22Rv1 (cell line): ENCODE measurements around the gene CTBP2.

Experiments used
- CTCF ChIP-seq: fragments of 450-650 bp; IDR thresholded peaks from 2 replicates; pipeline ENCODE4 v1.5.1; 2017; ENCODE audit warnings: mild to moderate bottlenecking
- ZFX ChIP-seq: fragments of 450-650 bp; IDR thresholded peaks from 2 replicates; pipeline ENCODE4 v1.6.1; 2017; ENCODE audit warnings: antibody characterized with exemption, borderline replicate concordance

- no peak for TF ChIP-seq CTCF
- no peak for TF ChIP-seq ZFX
Measured at GRCh38 chr10:125152450-125153368, 7.7 kb downstream of the CTBP2 start.
